ENCODE measurements around the gene TRUB2. TPM values are rescaled to one million over a fixed set of nuclear protein-coding genes. Genes with fewer than 3 reads are reported as not detected.

Gene TRUB2
- total and polyA plus RNA-seq, 2 of the 8 experiments (the other 6 are each of a cell fraction or from before 2014, with no cell fraction given) = 20.7 to 37.8 TPM

GRCh38 chr9:128355451-128355850 is 33.2 kb upstream of the TRUB2 start:
- Histone ChIP-seq H2BK20ac (ENCODE audit: low read length) (no peak overlapping the region), H3K56ac (replicated peaks; ENCODE audit: insufficient read length, low read depth, low read length) (no peak overlapping the region), H3K36me3 (ENCODE audit: control insufficient read depth in 2 of 4, insufficient read depth in 4 of 4, low read length in 3 of 4) (peaks cover 0 to 4% (median 0%) of the 10 kb centered on the region in 4 experiments; a peak in 3 of 8 replicates), H3K27ac (ENCODE audit: low read depth, low read length) (no peak overlapping the region), H3K27me3 (replicated peaks in 1 of 4; ENCODE audit: control insufficient read depth in 3 of 4, extremely low read depth in 1 of 4, insufficient read depth in 3 of 4, low read length in 3 of 4) (no peaks in the 10 kb centered on the region), H4K8ac (ENCODE audit: extremely low read depth, insufficient read depth, low read length) (no peak overlapping the region; the same call in none of the 2 replicates), H2AK5ac (ENCODE audit: low read depth, low read length) (no peak overlapping the region), H3K14ac (ENCODE audit: insufficient read length) (no peak overlapping the region), H3K79me2 (ENCODE audit: control insufficient read depth in 1 of 2, insufficient read depth in 2 of 2, low read length in 2 of 2) (no peaks in the 10 kb centered on the region), H3K9ac (replicated peaks in 1 of 4; ENCODE audit: extremely low read depth in 1 of 4, low read depth in 3 of 4, low read length in 3 of 4) (no peak overlapping the region), H3K4me2 (ENCODE audit: insufficient read depth in 1 of 2, low read depth in 2 of 2, low read length in 2 of 2) (no peak overlapping the region), H3K79me1 (ENCODE audit: low read depth, low read length) (no peaks in the 10 kb centered on the region), H2AFZ (ENCODE audit: low read length) (no peak overlapping the region), H3K4ac (replicated peaks; ENCODE audit: insufficient read length, low read depth, low read length) (no peak overlapping the region), H2BK12ac (ENCODE audit: low read depth, low read length) (no peak overlapping the region), H2BK120ac (replicated peaks; ENCODE audit: low read depth, low read length) (no peak overlapping the region), H3K9me3 (ENCODE audit: insufficient read depth in 2 of 2, low read depth in 1 of 2, low read length in 1 of 2) (no peaks in the 10 kb centered on the region), H3K4me1 (replicated peaks in 1 of 4; ENCODE audit: control insufficient read depth in 3 of 4, insufficient read depth in 4 of 4, low read length in 3 of 4) (no peaks in the 10 kb centered on the region), H3K4me3 (ENCODE audit: extremely low read depth in 1 of 4, insufficient read depth in 2 of 4, low read depth in 3 of 4, low read length in 4 of 4) (no peak overlapping the region), H4K20me1 (replicated peaks in 1 of 2; ENCODE audit: control insufficient read depth in 1 of 2, insufficient read depth in 2 of 2, low read length in 2 of 2) (peaks cover 0 to 2% of the 10 kb centered on the region in 2 experiments), H4K91ac (replicated peaks; ENCODE audit: insufficient read length, low read length) (no peak overlapping the region), H3K23me2 (ENCODE audit: low read depth, low read length) (no peaks in the 10 kb centered on the region), H3K23ac (ENCODE audit: insufficient read length) (no peak overlapping the region), H3K18ac (ENCODE audit: extremely low read depth, low read length) (no peak overlapping the region), H4K5ac (ENCODE audit: insufficient read length, low read depth, low read length) (no peak overlapping the region), H2BK5ac (ENCODE audit: low read depth, low read length) (no peak overlapping the region), H2BK15ac (ENCODE audit: low read length) (no peak overlapping the region)
- ChIA-PET CTCF (ENCODE audit: partially characterized antibody) (interaction anchor here (0.5 to 25.1 kb wide), 5 partner anchors 10 to 61 kb away, joined by 3 to 544 read pairs (median 7); no protein-coding TSS in a partner anchor), POLR2A (ENCODE audit: partially characterized antibody) (interaction anchor here (0.6 to 0.7 kb wide), 2 partner anchors 14 to 130 kb away, joined by 3 read pairs; no protein-coding TSS in a partner anchor)
- FAIRE-seq = no peak
- TF ChIP-seq RFX5 (IDR thresholded peaks at IDR 0.05; ENCODE audit: borderline replicate concordance, low read depth, low read length) = no peak
- TF ChIP-seq SIN3A (conservative IDR thresholded peaks at IDR 0.05 in 1 of 2, IDR thresholded peaks at IDR 0.05 in 1 of 2; ENCODE audit: low read depth in 1 of 2, low read length in 2 of 2) = no peak
- no peak for TF ChIP-seq KDM4A (IDR thresholded peaks at IDR 0.05; ENCODE audit: low read depth, low read length, severe bottlenecking)
- 98% methylated on average over 19 of the region's 19 CpGs; no CpG with 5 or more reads in 1 of the 2 experiments for WGBS, 2 experiments (ENCODE audit: extremely low coverage in 1 of 2, insufficient coverage in 1 of 2, insufficient read length in 1 of 2, insufficient replicate concordance in 2 of 2, low coverage in 1 of 2, low lambda C conversion rate in 2 of 2, missing lambda C conversion rate in 1 of 2)
- no peak for DNase-seq (ENCODE audit: low read depth in 1 of 2, low spot score in 2 of 2)
